SK-N-SH treated with all-trans-retinoic acid at 6 μM for 48 hours (cell line): ENCODE data around the gene PEG3.

Source experiments
- ATAC-seq: fragments of 200-7000 bp; cut with Tn5 transposase; 3 replicates; pipeline ENCODE4 v1.9.1; 2020; ENCODE audit warnings: mild to moderate bottlenecking, moderate library complexity
- ARNTL ChIP-seq: fragments of 450-650 bp; formaldehyde crosslinking; IDR thresholded peaks from 2 replicates; pipeline ENCODE4 v1.5.0; 2020; ENCODE audit warnings: low read depth, mild to moderate bottlenecking, moderate library complexity, borderline replicate concordance
- BACH2 ChIP-seq: fragments of 250-450 bp; sonication (Bioruptor Pico); IDR thresholded peaks from 2 replicates; pipeline ENCODE4 v1.9.0; 2021; ENCODE audit warnings: mild to moderate bottlenecking, borderline replicate concordance
- CSDC2 ChIP-seq: fragments of 250-450 bp; sonication (Bioruptor Pico); IDR thresholded peaks from 2 replicates; pipeline ENCODE4 v1.5.0; 2020; ENCODE audit warnings: mild to moderate bottlenecking, moderate library complexity
- ESRRG ChIP-seq: fragments of 250-450 bp; sonication (Bioruptor Pico); IDR thresholded peaks from 2 replicates; pipeline ENCODE4 v1.6.1; 2021; ENCODE audit warnings: mild to moderate bottlenecking
- GLIS3 ChIP-seq: fragments of 250-450 bp; sonication (Bioruptor Pico); IDR thresholded peaks from 2 replicates; pipeline ENCODE4 v1.5.0; 2020; ENCODE audit warnings: mild to moderate bottlenecking, moderate library complexity
- ISL1 ChIP-seq: fragments of 250-450 bp; sonication (Bioruptor Pico); IDR thresholded peaks from 2 replicates; pipeline ENCODE4 v2.1.2; 2022; ENCODE audit warnings: mild to moderate bottlenecking, moderate library complexity
- OSR1 ChIP-seq: fragments of 250-450 bp; sonication (Bioruptor Pico); IDR thresholded peaks from 2 replicates; pipeline ENCODE4 v1.8.0; 2022; ENCODE audit warnings: moderate library complexity, mild to moderate bottlenecking, inconsistent platforms
- PATZ1 ChIP-seq: fragments of 250-450 bp; sonication (Bioruptor Pico); IDR thresholded peaks from 2 replicates; pipeline ENCODE4 v1.8.0; 2020; ENCODE audit warnings: mild to moderate bottlenecking, moderate library complexity, borderline replicate concordance
- POU6F1 ChIP-seq: fragments of 250-450 bp; sonication (Bioruptor Pico); IDR thresholded peaks from 2 replicates; pipeline ENCODE4 v1.8.0; 2021; ENCODE audit warnings: low read depth, mild to moderate bottlenecking, moderate library complexity, borderline replicate concordance
- PPARA ChIP-seq: fragments of 250-450 bp; sonication (Bioruptor Pico); IDR thresholded peaks from 2 replicates; pipeline ENCODE4 v1.5.0; 2020; ENCODE audit warnings: mild to moderate bottlenecking, borderline replicate concordance
- RARB ChIP-seq: fragments of 250-450 bp; sonication (Bioruptor Pico); IDR thresholded peaks from 2 replicates; pipeline ENCODE4 v1.8.0; 2021; ENCODE audit warnings: mild to moderate bottlenecking, moderate library complexity
- SNAI2 ChIP-seq: fragments of 250-450 bp; sonication (Bioruptor Pico); IDR thresholded peaks from 2 replicates; pipeline ENCODE4 v1.5.0; 2020; ENCODE audit warnings: mild to moderate bottlenecking, moderate library complexity
- TCF4 ChIP-seq: fragments of 250-450 bp; sonication (Bioruptor Pico); IDR thresholded peaks from 2 replicates; pipeline ENCODE4 v1.8.0; 2021; ENCODE audit warnings: mild to moderate bottlenecking, moderate library complexity, borderline replicate concordance
- TOX ChIP-seq: fragments of 250-450 bp; sonication (Bioruptor Pico); IDR thresholded peaks from 2 replicates; pipeline ENCODE4 v1.8.0; 2021; ENCODE audit warnings: mild to moderate bottlenecking, moderate library complexity, borderline replicate concordance
- ZFP3 ChIP-seq: fragments of 250-450 bp; sonication (Bioruptor Pico); IDR thresholded peaks from 2 replicates; pipeline ENCODE4 v1.5.0; 2020; ENCODE audit warnings: mild to moderate bottlenecking, moderate library complexity
- ZNF565 ChIP-seq: fragments of 450-650 bp; formaldehyde crosslinking; conservative IDR thresholded peaks from 2 replicates; pipeline ENCODE4 v1.5.0; 2020; ENCODE audit warnings: low read depth, mild to moderate bottlenecking, moderate library complexity
- ZNF70 ChIP-seq: fragments of 450-650 bp; formaldehyde crosslinking; IDR thresholded peaks from 2 replicates; pipeline ENCODE4 v1.5.0; 2020; ENCODE audit warnings: mild to moderate bottlenecking, moderate library complexity
- ZNF8 ChIP-seq: fragments of 450-650 bp; formaldehyde crosslinking; IDR thresholded peaks from 2 replicates; pipeline ENCODE4 v1.5.0; 2020; ENCODE audit warnings: mild to moderate bottlenecking, moderate library complexity
- TF ChIP-seq, protein P1 (sequence below): fragments of 250-450 bp; sonication (Bioruptor Pico); IDR thresholded peaks from 2 replicates; pipeline ENCODE4 v1.5.0; 2020; ENCODE audit warnings: mild to moderate bottlenecking, moderate library complexity
- TF ChIP-seq, protein P2 (sequence below): fragments of 250-450 bp; sonication (Bioruptor Pico); IDR thresholded peaks from 2 replicates; pipeline ENCODE4 v1.5.1; 2021; ENCODE audit warnings: mild to moderate bottlenecking, moderate library complexity
- TF ChIP-seq, protein P3 (sequence below): fragments of 250-450 bp; sonication (Bioruptor Pico); IDR thresholded peaks from 2 replicates; pipeline ENCODE4 v1.5.1; 2020; ENCODE audit warnings: low read depth, mild to moderate bottlenecking, moderate library complexity

The PEG3 gene

DNA sequence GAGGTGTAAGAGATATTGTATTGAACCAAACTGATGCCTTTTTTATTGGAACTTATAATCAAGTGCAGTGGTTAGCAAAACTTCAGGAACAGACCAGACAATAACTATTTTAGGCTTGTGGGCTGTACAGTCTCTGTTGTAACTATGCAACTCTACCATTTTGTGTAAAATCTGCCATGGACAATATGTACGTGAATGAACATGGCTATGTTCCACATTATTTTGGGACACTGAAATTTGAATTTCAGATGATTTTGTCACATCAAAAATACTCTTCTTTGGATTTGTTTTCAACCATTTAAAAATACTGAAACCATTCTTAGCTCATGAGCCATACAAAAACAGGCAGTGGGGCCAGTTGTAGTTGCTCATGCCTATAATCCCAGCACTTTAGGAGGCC, 27.9 kb upstream of the PEG3 start (continued):
- TF ChIP-seq POU6F1 (CRISPR knock-in tag): no peak
- TF ChIP-seq BACH2 (CRISPR knock-in tag): no peak

DNA sequence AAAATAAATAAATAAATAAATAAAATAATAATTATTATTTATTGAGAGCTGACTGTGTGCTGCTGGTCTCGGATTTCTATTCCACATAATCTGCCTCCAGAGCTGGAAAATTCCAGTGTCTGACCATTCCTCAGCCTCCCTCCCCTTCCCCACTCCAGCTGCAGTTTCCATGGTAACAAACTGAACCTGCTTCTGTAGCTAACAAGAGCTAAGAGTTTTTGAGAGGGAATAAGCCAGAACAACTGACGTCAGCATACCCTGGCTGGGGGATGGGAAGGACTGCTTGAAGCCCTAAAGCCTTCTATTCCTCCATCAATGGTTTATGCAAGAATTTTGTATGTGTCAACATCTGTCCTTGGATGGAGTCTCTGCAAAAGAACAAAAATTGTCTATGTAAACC, 26.0 kb upstream of the PEG3 start:
- no peak for TF ChIP-seq OSR1 (CRISPR knock-in tag)
- TF ChIP-seq RARB (CRISPR knock-in tag): no peak
- no peak for TF ChIP-seq BACH2 (CRISPR knock-in tag)
- TF ChIP-seq ZFP3 (CRISPR knock-in tag): no peak
- no peak for TF ChIP-seq GLIS3 (CRISPR knock-in tag)
- TF ChIP-seq, protein P1, sequence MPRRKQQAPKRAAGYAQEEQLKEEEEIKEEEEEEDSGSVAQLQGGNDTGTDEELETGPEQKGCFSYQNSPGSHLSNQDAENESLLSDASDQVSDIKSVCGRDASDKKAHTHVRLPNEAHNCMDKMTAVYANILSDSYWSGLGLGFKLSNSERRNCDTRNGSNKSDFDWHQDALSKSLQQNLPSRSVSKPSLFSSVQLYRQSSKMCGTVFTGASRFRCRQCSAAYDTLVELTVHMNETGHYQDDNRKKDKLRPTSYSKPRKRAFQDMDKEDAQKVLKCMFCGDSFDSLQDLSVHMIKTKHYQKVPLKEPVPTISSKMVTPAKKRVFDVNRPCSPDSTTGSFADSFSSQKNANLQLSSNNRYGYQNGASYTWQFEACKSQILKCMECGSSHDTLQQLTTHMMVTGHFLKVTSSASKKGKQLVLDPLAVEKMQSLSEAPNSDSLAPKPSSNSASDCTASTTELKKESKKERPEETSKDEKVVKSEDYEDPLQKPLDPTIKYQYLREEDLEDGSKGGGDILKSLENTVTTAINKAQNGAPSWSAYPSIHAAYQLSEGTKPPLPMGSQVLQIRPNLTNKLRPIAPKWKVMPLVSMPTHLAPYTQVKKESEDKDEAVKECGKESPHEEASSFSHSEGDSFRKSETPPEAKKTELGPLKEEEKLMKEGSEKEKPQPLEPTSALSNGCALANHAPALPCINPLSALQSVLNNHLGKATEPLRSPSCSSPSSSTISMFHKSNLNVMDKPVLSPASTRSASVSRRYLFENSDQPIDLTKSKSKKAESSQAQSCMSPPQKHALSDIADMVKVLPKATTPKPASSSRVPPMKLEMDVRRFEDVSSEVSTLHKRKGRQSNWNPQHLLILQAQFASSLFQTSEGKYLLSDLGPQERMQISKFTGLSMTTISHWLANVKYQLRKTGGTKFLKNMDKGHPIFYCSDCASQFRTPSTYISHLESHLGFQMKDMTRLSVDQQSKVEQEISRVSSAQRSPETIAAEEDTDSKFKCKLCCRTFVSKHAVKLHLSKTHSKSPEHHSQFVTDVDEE (CRISPR knock-in tag): no peak
- no peak for TF ChIP-seq ZNF565 (CRISPR knock-in tag)
- no peak for TF ChIP-seq PATZ1 (CRISPR knock-in tag)
- TF ChIP-seq ISL1 (CRISPR knock-in tag): no peak
- TF ChIP-seq, protein P2, sequence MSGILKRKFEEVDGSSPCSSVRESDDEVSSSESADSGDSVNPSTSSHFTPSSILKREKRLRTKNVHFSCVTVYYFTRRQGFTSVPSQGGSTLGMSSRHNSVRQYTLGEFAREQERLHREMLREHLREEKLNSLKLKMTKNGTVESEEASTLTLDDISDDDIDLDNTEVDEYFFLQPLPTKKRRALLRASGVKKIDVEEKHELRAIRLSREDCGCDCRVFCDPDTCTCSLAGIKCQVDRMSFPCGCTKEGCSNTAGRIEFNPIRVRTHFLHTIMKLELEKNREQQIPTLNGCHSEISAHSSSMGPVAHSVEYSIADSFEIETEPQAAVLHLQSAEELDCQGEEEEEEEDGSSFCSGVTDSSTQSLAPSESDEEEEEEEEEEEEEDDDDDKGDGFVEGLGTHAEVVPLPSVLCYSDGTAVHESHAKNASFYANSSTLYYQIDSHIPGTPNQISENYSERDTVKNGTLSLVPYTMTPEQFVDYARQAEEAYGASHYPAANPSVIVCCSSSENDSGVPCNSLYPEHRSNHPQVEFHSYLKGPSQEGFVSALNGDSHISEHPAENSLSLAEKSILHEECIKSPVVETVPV (CRISPR knock-in tag): no peak
- no peak for TF ChIP-seq PPARA (CRISPR knock-in tag)
- no peak for TF ChIP-seq TCF4 (CRISPR knock-in tag)
- TF ChIP-seq ARNTL: no peak
- no peak for TF ChIP-seq ZNF8 (CRISPR knock-in tag)
- TF ChIP-seq CSDC2: no peak
- ATAC-seq: no peak

- TF ChIP-seq ZNF565 (CRISPR knock-in tag) (no peak), POU6F1 (CRISPR knock-in tag) (no peak), OSR1 (CRISPR knock-in tag) (no peak), ZNF70 (CRISPR knock-in tag) (no peak), TOX (CRISPR knock-in tag) (no peak), GLIS3 (CRISPR knock-in tag) (no peak), PPARA (CRISPR knock-in tag) (no peak), BACH2 (CRISPR knock-in tag) (no peak), ESRRG (CRISPR knock-in tag) (no peak), ARNTL (no peak), SNAI2 (no peak)
- TF ChIP-seq, protein P3, sequence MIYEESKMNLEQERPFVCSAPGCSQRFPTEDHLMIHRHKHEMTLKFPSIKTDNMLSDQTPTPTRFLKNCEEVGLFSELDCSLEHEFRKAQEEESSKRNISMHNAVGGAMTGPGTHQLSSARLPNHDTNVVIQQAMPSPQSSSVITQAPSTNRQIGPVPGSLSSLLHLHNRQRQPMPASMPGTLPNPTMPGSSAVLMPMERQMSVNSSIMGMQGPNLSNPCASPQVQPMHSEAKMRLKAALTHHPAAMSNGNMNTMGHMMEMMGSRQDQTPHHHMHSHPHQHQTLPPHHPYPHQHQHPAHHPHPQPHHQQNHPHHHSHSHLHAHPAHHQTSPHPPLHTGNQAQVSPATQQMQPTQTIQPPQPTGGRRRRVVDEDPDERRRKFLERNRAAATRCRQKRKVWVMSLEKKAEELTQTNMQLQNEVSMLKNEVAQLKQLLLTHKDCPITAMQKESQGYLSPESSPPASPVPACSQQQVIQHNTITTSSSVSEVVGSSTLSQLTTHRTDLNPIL (CRISPR knock-in tag): no peak
- TF ChIP-seq, protein P1 (CRISPR knock-in tag): no peak
- TF ChIP-seq, protein P2 (CRISPR knock-in tag): no peak
- ATAC-seq: no peak
Measured at GRCh38 chr19:56864443-56865125, 24.1 kb upstream of the PEG3 start.
